NCI-H460 (cell line): ENCODE measurements around the gene GOLGA6D. TPM values are rescaled to one million over a fixed set of nuclear protein-coding genes. Genes with fewer than 3 reads are reported as not detected.
"Not testable (repeated sequence)": the region's sequence is repeated elsewhere in the genome, so short reads cannot be mapped to it uniquely, and the experiment has no call there.

Experiments
- DNase-seq: peaks from one replicate; pipeline ENCODE4 v3.0.0-alpha.2; 2016; ENCODE audit warnings: low read depth; ENCODE audit errors: extremely low read depth
- total RNA-seq: library from RNA; depleted of rRNA; stranded (reverse); fragments of >200 nt; shearing (Covaris generic); gene quantifications from 2 replicates; pipeline ENCODE4 v1.2.3, GENCODE V29; 2014

GOLGA6D gene
- total RNA-seq, 1 experiment from 2014 or later = not detected

- not testable (repeated sequence) for DNase-seq
Observed at GRCh38 chr15:75275617-75276016, 7.0 kb upstream of the GOLGA6D start.

- not testable (repeated sequence) for DNase-seq
Observed at GRCh38 chr15:75278497-75278896, 4.1 kb upstream of the GOLGA6D start.

GRCh38 chr15:75284152-75284551 lies 1.5 kb downstream of the GOLGA6D start:
- DNase-seq = not testable (repeated sequence)

GRCh38 chr15:75293660-75294059 lies 11.0 kb downstream of the GOLGA6D start:
- not testable (repeated sequence) for DNase-seq

GRCh38 chr15:75298541-75299310 lies 16.1 kb downstream of the GOLGA6D start:
- DNase-seq = not testable (repeated sequence)

GRCh38 chr15:75299311-75299688 lies 16.7 kb downstream of the GOLGA6D start:
- DNase-seq = not testable (repeated sequence)

- not testable (repeated sequence) for DNase-seq
Observed at GRCh38 chr15:75300026-75300425, 17.4 kb downstream of the GOLGA6D start.

GRCh38 chr15:75302318-75302717 lies 19.7 kb downstream of the GOLGA6D start:
- no peak for DNase-seq

GRCh38 chr15:75302753-75303152 lies 20.1 kb downstream of the GOLGA6D start:
- DNase-seq = not testable (repeated sequence)

- DNase-seq = no peak
Observed at GRCh38 chr15:75306188-75306587, 23.6 kb downstream of the GOLGA6D start.

- peak; percentile 34 for DNase-seq
Observed at GRCh38 chr15:75307778-75308390, 25.2 kb downstream of the GOLGA6D start.

- no peak for DNase-seq
Observed at GRCh38 chr15:75309711-75310110, 27.1 kb downstream of the GOLGA6D start.

- DNase-seq = not testable (repeated sequence)
Observed at GRCh38 chr15:75312548-75312947, 29.9 kb downstream of the GOLGA6D start.

GRCh38 chr15:75313116-75313845 lies 30.6 kb downstream of the GOLGA6D start:
- no peak for DNase-seq

- DNase-seq = no peak
Observed at GRCh38 chr15:75314552-75315290, 32.1 kb downstream of the GOLGA6D start.

- not testable (repeated sequence) for DNase-seq
Observed at GRCh38 chr15:75319231-75319897, 36.7 kb downstream of the GOLGA6D start.

GRCh38 chr15:75321711-75322110 lies 39.1 kb downstream of the GOLGA6D start:
- DNase-seq = no peak

GRCh38 chr15:75325922-75326321 lies 43.3 kb downstream of the GOLGA6D start:
- no peak for DNase-seq

- no peak for DNase-seq
Observed at GRCh38 chr15:75327005-75327404, 44.4 kb downstream of the GOLGA6D start.

- DNase-seq = no peak
Observed at GRCh38 chr15:75327491-75327890, 44.9 kb downstream of the GOLGA6D start.
